Fibroblast of lung (primary cell): Measurements from ENCODE around the gene CAMK1D.

Source experiments
- EZH2 ChIP-seq: IDR thresholded peaks from 2 replicates; pipeline ENCODE4 v1.5.1; 2012; ENCODE audit warnings: low read length, control low read depth, mild to moderate bottlenecking; ENCODE audit errors: missing control alignments
- TF ChIP-seq, protein P1 (sequence below), 2 donors: IDR thresholded peaks in 1 of 2; conservative IDR thresholded peaks in 1 of 2; 1 replicate in 1 of 2; 2 replicates in 1 of 2; pipeline ENCODE4 v1.5.1; 2011 to 2012; ENCODE audit warnings: low read length in 2 of 2, control low read depth in 1 of 2, inconsistent platforms in 1 of 2, low read depth in 1 of 2, mild to moderate bottlenecking in 1 of 2

DNA sequence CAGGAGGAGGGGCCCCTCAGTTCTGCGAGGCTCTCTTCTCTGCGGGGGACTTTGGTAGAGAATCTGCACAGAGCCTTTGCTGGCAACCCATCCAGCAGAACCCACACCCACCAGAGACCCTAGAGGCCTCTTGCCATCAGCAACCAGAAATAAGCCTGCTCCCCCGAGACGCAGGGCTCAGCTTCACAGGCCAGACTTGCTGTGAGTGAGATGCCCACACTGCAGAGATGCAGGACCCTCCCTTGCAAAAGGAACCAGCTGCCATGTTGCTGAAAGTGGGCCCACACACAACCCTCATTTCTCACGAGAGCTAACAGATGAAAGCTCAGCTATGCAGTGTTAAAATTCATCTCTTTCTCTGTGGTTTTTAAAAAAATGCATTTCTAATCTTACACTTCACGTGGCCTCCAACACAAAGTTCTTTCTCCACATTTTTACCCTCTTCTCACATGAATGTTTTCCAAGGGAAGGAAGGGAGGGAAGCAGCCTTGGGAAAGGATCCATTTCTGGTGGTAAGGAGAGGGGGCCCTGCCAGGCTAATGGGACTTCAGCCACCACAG lies 480.6 kb downstream of the CAMK1D start:
- TF ChIP-seq, protein P1, sequence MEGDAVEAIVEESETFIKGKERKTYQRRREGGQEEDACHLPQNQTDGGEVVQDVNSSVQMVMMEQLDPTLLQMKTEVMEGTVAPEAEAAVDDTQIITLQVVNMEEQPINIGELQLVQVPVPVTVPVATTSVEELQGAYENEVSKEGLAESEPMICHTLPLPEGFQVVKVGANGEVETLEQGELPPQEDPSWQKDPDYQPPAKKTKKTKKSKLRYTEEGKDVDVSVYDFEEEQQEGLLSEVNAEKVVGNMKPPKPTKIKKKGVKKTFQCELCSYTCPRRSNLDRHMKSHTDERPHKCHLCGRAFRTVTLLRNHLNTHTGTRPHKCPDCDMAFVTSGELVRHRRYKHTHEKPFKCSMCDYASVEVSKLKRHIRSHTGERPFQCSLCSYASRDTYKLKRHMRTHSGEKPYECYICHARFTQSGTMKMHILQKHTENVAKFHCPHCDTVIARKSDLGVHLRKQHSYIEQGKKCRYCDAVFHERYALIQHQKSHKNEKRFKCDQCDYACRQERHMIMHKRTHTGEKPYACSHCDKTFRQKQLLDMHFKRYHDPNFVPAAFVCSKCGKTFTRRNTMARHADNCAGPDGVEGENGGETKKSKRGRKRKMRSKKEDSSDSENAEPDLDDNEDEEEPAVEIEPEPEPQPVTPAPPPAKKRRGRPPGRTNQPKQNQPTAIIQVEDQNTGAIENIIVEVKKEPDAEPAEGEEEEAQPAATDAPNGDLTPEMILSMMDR (conservative IDR thresholded peaks at IDR 0.05 in 1 of 2, IDR thresholded peaks at IDR 0.05 in 1 of 2; ENCODE audit: low read depth in 1 of 2, low read length in 2 of 2) = no peak
- no peak for TF ChIP-seq EZH2
